ENCODE results near the gene RCBTB1. TPM values are rescaled to one million over a fixed set of nuclear protein-coding genes. Genes with fewer than 3 reads are reported as not detected.

Gene RCBTB1
- total and polyA plus RNA-seq, 2 donors (not counting 3 experiments of a cell fraction or from before 2014, with no cell fraction given), result 12.1 to 23.8 TPM

GRCh38 chr13:49538404-49538803 is 47.0 kb downstream of the RCBTB1 start:
- H3K9ac ChIP-seq (replicated peaks; ENCODE audit: extremely low read depth, insufficient read depth, low read length), result no peak overlapping the region
- no peaks in the 10 kb centered on the region for H3K79me2 ChIP-seq (ENCODE audit: control insufficient read depth, insufficient read depth, low read length)
- no peaks in the 10 kb centered on the region for H3K27me3 ChIP-seq (ENCODE audit: control insufficient read depth in 2 of 2, insufficient read depth in 2 of 2, low read length in 2 of 2)
- no peak overlapping the region for H2AFZ ChIP-seq (ENCODE audit: low read depth, low read length)
- intact Hi-C loops (cut with micrococcal nuclease), result no loop called here
- TF ChIP-seq CTCF (IDR thresholded peaks at IDR 0.05; ENCODE audit: extremely low read depth in 1 of 2, insufficient read depth in 1 of 2, low read depth in 1 of 2, low read length in 2 of 2) (no peak), GATA2 (IDR thresholded peaks at IDR 0.05; ENCODE audit: insufficient read depth, insufficient read length, low read depth, low read length) (no peak), MYC (IDR thresholded peaks at IDR 0.05; ENCODE audit: low read depth, low read length) (no peak)
- no peak overlapping the region for H3K4me2 ChIP-seq (ENCODE audit: insufficient read depth, low read length)
- no peaks in the 10 kb centered on the region for H3K9me1 ChIP-seq (replicated peaks; ENCODE audit: control insufficient read depth, extremely low read depth, insufficient read depth, low read length)
- H3K27ac ChIP-seq (ENCODE audit: insufficient read depth, low read depth, low read length), result no peak overlapping the region
- DNase-seq (ENCODE audit: low read depth, low spot score) (no peak), FAIRE-seq (no peak)
- ChIA-PET POLR2A (no interaction called here), CTCF (interaction anchor here (0.8 to 1.2 kb wide), 2 partner anchors 21 to 45 kb away, joined by 3 read pairs; no protein-coding TSS in a partner anchor)
- no peak overlapping the region for H3K4me3 ChIP-seq (replicated peaks in 1 of 3; ENCODE audit: insufficient read depth in 1 of 3, low read depth in 1 of 3, low read length in 3 of 3)
- H3K36me3 ChIP-seq (ENCODE audit: control insufficient read depth in 2 of 2, extremely low read depth in 1 of 2, insufficient read depth in 2 of 2, low read length in 2 of 2), result peaks cover 0 to 5% of the 10 kb centered on the region in 2 experiments
- no TSS peak for BruUV-seq (replicated peaks)
- H4K20me1 ChIP-seq (replicated peaks; ENCODE audit: control insufficient read depth, extremely low read depth, insufficient read depth, low read length), result no peaks in the 10 kb centered on the region
- H3K9me3 ChIP-seq (replicated peaks; ENCODE audit: control insufficient read depth, insufficient read depth, low read length), result no peaks in the 10 kb centered on the region
- dilution Hi-C loops (cut with MboI; ENCODE audit: extremely low pct_ligation_motif_present, low sequenced_read_pairs), result no loop called here
- peaks cover 17% of the 10 kb centered on the region for H3K4me1 ChIP-seq (ENCODE audit: control insufficient read depth, extremely low read depth, insufficient read depth, low read length)

GRCh38 chr13:49536144-49536873 is 49.0 kb downstream of the RCBTB1 start:
- H3K4me1 ChIP-seq (ENCODE audit: control insufficient read depth, extremely low read depth, insufficient read depth, low read length), result peaks cover 17% of the 10 kb centered on the region
- H3K4me3 ChIP-seq (replicated peaks in 1 of 3; ENCODE audit: insufficient read depth in 1 of 3, low read depth in 1 of 3, low read length in 3 of 3), result no peak overlapping the region
- ChIA-PET POLR2A (no interaction called here), CTCF (interaction anchor here (1.6 kb wide), 1 partner anchor 8 kb away, joined by 3 read pairs; no protein-coding TSS in a partner anchor)
- H3K9ac ChIP-seq (replicated peaks; ENCODE audit: extremely low read depth, insufficient read depth, low read length), result no peak overlapping the region
- TF ChIP-seq JUN (IDR thresholded peaks at IDR 0.05; ENCODE audit: borderline replicate concordance, insufficient read depth, insufficient read length, low read depth) (no peak), CTCF (IDR thresholded peaks at IDR 0.05; ENCODE audit: extremely low read depth in 1 of 2, insufficient read depth in 1 of 2, low read depth in 1 of 2, low read length in 2 of 2) (no peak), EZH2 (IDR thresholded peaks at IDR 0.05; ENCODE audit: borderline replicate concordance, low read depth, low read length, severe bottlenecking) (no peak), GATA2 (IDR thresholded peaks at IDR 0.05; ENCODE audit: insufficient read depth, insufficient read length, low read depth, low read length) (no peak), MYC (IDR thresholded peaks at IDR 0.05; ENCODE audit: low read depth, low read length) (no peak), POLR2A (IDR thresholded peaks at IDR 0.05; ENCODE audit: low read depth, low read length) (no peak), FOS (IDR thresholded peaks at IDR 0.05; ENCODE audit: borderline replicate concordance, insufficient read depth, low read length) (no peak), POLR2AphosphoS5 (IDR thresholded peaks at IDR 0.05; ENCODE audit: insufficient read depth, low read depth, low read length) (no peak), MAX (IDR thresholded peaks at IDR 0.05; ENCODE audit: insufficient read depth, insufficient read length) (no peak)
- H3K4me2 ChIP-seq (ENCODE audit: insufficient read depth, low read length), result no peak overlapping the region
- dilution Hi-C loops (cut with MboI; ENCODE audit: extremely low pct_ligation_motif_present, low sequenced_read_pairs) (no loop called here), intact Hi-C loops (cut with micrococcal nuclease) (no loop called here)
- FAIRE-seq (no peak), DNase-seq (ENCODE audit: low read depth, low spot score) (no peak)
- no peaks in the 10 kb centered on the region for H4K20me1 ChIP-seq (replicated peaks; ENCODE audit: control insufficient read depth, extremely low read depth, insufficient read depth, low read length)
- no peaks in the 10 kb centered on the region for H3K9me1 ChIP-seq (replicated peaks; ENCODE audit: control insufficient read depth, extremely low read depth, insufficient read depth, low read length)
- no peaks in the 10 kb centered on the region for H3K27me3 ChIP-seq (ENCODE audit: control insufficient read depth in 2 of 2, insufficient read depth in 2 of 2, low read length in 2 of 2)
- peaks cover 0 to 5% of the 10 kb centered on the region in 2 experiments for H3K36me3 ChIP-seq (ENCODE audit: control insufficient read depth in 2 of 2, extremely low read depth in 1 of 2, insufficient read depth in 2 of 2, low read length in 2 of 2)
- no peak overlapping the region for H2AFZ ChIP-seq (ENCODE audit: low read depth, low read length)
- no peaks in the 10 kb centered on the region for H3K79me2 ChIP-seq (ENCODE audit: control insufficient read depth, insufficient read depth, low read length)
- no peaks in the 10 kb centered on the region for H3K9me3 ChIP-seq (replicated peaks; ENCODE audit: control insufficient read depth, insufficient read depth, low read length)
- no TSS peak for BruUV-seq (replicated peaks)
- H3K27ac ChIP-seq (ENCODE audit: insufficient read depth, low read depth, low read length), result no peak overlapping the region
